Measurements from ENCODE around the gene CCDC192.

CCDC192 gene

GRCh38 chr5:127970081-127970480 lies 266.9 kb downstream of the CCDC192 start:
- no peak for DNase-seq (ENCODE audit: extremely low read depth, insufficient read length)
- H3K4me3 ChIP-seq (replicated peaks; ENCODE audit: low read depth, low read length) = no peak overlapping the region
- H3K36me3 ChIP-seq (ENCODE audit: control insufficient read depth, insufficient read depth, low read length) = peaks cover 2% of the 10 kb centered on the region
- TF ChIP-seq CTCF (IDR thresholded peaks at IDR 0.05; ENCODE audit: insufficient read depth, low read length, poor library complexity, severe bottlenecking) = no peak
- H3K27me3 ChIP-seq (replicated peaks; ENCODE audit: control insufficient read depth, insufficient read depth, low read length) = no peaks in the 10 kb centered on the region

- no peak for TF ChIP-seq CTCF (IDR thresholded peaks at IDR 0.05; ENCODE audit: insufficient read depth, low read length, poor library complexity, severe bottlenecking)
- Histone ChIP-seq H3K4me3 (replicated peaks; ENCODE audit: low read depth, low read length) (no peak overlapping the region), H3K27me3 (replicated peaks; ENCODE audit: control insufficient read depth, insufficient read depth, low read length) (no peaks in the 10 kb centered on the region), H3K36me3 (ENCODE audit: control insufficient read depth, insufficient read depth, low read length) (peaks cover 2% of the 10 kb centered on the region)
- DNase-seq (ENCODE audit: extremely low read depth, insufficient read length) = no peak
Observed at GRCh38 chr5:127970854-127971425, 267.7 kb downstream of the CCDC192 start.

- no peak for DNase-seq (ENCODE audit: extremely low read depth, insufficient read length)
- no peak for TF ChIP-seq CTCF (IDR thresholded peaks at IDR 0.05; ENCODE audit: insufficient read depth, low read length, poor library complexity, severe bottlenecking)
- no peaks in the 10 kb centered on the region for H3K36me3 ChIP-seq (ENCODE audit: control insufficient read depth, insufficient read depth, low read length)
- no peak overlapping the region for H3K4me3 ChIP-seq (replicated peaks; ENCODE audit: low read depth, low read length)
- H3K27me3 ChIP-seq (replicated peaks; ENCODE audit: control insufficient read depth, insufficient read depth, low read length) = no peaks in the 10 kb centered on the region
Observed at GRCh38 chr5:127975961-127976360, 272.8 kb downstream of the CCDC192 start.

GRCh38 chr5:127976525-127976924 lies 273.3 kb downstream of the CCDC192 start:
- no peaks in the 10 kb centered on the region; the same call in 1 of the 2 replicates for H3K36me3 ChIP-seq (ENCODE audit: control insufficient read depth, insufficient read depth, low read length)
- H3K27me3 ChIP-seq (replicated peaks; ENCODE audit: control insufficient read depth, insufficient read depth, low read length) = no peaks in the 10 kb centered on the region
- TF ChIP-seq CTCF (IDR thresholded peaks at IDR 0.05; ENCODE audit: insufficient read depth, low read length, poor library complexity, severe bottlenecking) = no peak
- H3K4me3 ChIP-seq (replicated peaks; ENCODE audit: low read depth, low read length) = no peak overlapping the region
- no peak for DNase-seq (ENCODE audit: extremely low read depth, insufficient read length)

GRCh38 chr5:127976991-127977717 lies 274.0 kb downstream of the CCDC192 start:
- Histone ChIP-seq H3K4me3 (replicated peaks; ENCODE audit: low read depth, low read length) (no peak overlapping the region), H3K27me3 (replicated peaks; ENCODE audit: control insufficient read depth, insufficient read depth, low read length) (no peaks in the 10 kb centered on the region), H3K36me3 (ENCODE audit: control insufficient read depth, insufficient read depth, low read length) (no peaks in the 10 kb centered on the region; the same call in 1 of the 2 replicates)
- TF ChIP-seq CTCF (IDR thresholded peaks at IDR 0.05; ENCODE audit: insufficient read depth, low read length, poor library complexity, severe bottlenecking) = no peak
- DNase-seq (ENCODE audit: extremely low read depth, insufficient read length) = no peak

Measured in GM06990 (cell line).